ENCODE data around the gene CLCN7. TPM values are rescaled to one million over a fixed set of nuclear protein-coding genes. Genes with fewer than 3 reads are reported as not detected.

CLCN7 gene
- total and polyA plus RNA-seq, 9 of the 15 experiments (the other 6 are each of a cell fraction or from before 2014, with no cell fraction given), result 0.06 to 126 (median 18.7) TPM

GRCh38 chr16:1488619-1489018, 13.8 kb upstream of the CLCN7 start, which contains the start of gene PTX4:
PTX4 (minus strand) TSS chr16:1488944; CDS start chr16:1488909, 35 bp downstream.
- Histone ChIP-seq H3K9me1 (ENCODE audit: control insufficient read depth, insufficient read depth, low read length) (no peaks in the 10 kb centered on the region), H3K36me3 (ENCODE audit: control insufficient read depth, insufficient read depth, low read length) (no peaks in the 10 kb centered on the region), H3K9me3 (replicated peaks; ENCODE audit: control insufficient read depth, insufficient read depth, low read depth, low read length) (no peaks in the 10 kb centered on the region), H3K27me3 (ENCODE audit: control insufficient read depth in 2 of 2, insufficient read depth in 2 of 2, low read length in 2 of 2) (no peaks in the 10 kb centered on the region), H3K9ac (ENCODE audit: insufficient read depth in 1 of 2, low read depth in 2 of 2, low read length in 2 of 2) (peak within 1 kb of the TSS in 1 of 2 experiments; percentile 64; a peak in 1 of 4 replicates), H3K4me1 (replicated peaks in 1 of 2; ENCODE audit: control insufficient read depth in 2 of 2, insufficient read depth in 2 of 2, low read length in 2 of 2) (peaks cover 10 to 55% of the 10 kb centered on the region in 2 experiments; a peak in 4 of 5 replicates), H3K4me2 (ENCODE audit: insufficient read depth, low read length) (no peak within 1 kb of the TSS), H3K4me3 (no peak within 1 kb of the TSS), H3K79me2 (ENCODE audit: control insufficient read depth, insufficient read depth, low read length) (peaks cover 10% of the 10 kb centered on the region), H2AFZ (ENCODE audit: low read depth, low read length) (no peak within 1 kb of the TSS), H3K27ac (ENCODE audit: extremely low read depth, low read depth, low read length) (no peak within 1 kb of the TSS), H4K20me1 (replicated peaks; ENCODE audit: control insufficient read depth, insufficient read depth, low read length) (no peaks in the 10 kb centered on the region)
- ChIA-PET CTCF (ENCODE audit: low intra/inter-chr PET ratio) (no interaction called here), POLR2A (interaction anchor here (0.5 to 1.0 kb wide), 2 partner anchors 82 to 139 kb away, joined by 3 read pairs; no protein-coding TSS in a partner anchor)
- WGBS (ENCODE audit: insufficient coverage, low coverage, missing lambda C conversion rate), result 64% methylated on average over 19 of the region's 19 CpGs
- in situ Hi-C loops (cut with MboI), result no loop called here
- FAIRE-seq (no peak), DNase-seq (ENCODE audit: extremely low read depth in 1 of 4, low spot score in 3 of 4) (no peak), ATAC-seq (no peak)
- BruUV-seq (replicated peaks), result no TSS peak
- TF ChIP-seq RBM14 (IDR thresholded peaks at IDR 0.05; ENCODE audit: borderline replicate concordance, insufficient read depth, low read depth, low read length) (no peak), SPI1 (IDR thresholded peaks at IDR 0.05; ENCODE audit: borderline replicate concordance, low read depth, low read length) (no peak), GATAD2A (IDR thresholded peaks at IDR 0.05) (no peak), TCF15 (CRISPR knock-in tag; IDR thresholded peaks at IDR 0.05) (no peak), MNT (conservative IDR thresholded peaks at IDR 0.05) (no peak), POLR2H (tag; IDR thresholded peaks at IDR 0.05; ENCODE audit: low read depth) (no peak), NFIX (CRISPR knock-in tag; IDR thresholded peaks at IDR 0.05; ENCODE audit: low read depth) (no peak), HES1 (IDR thresholded peaks at IDR 0.05; ENCODE audit: low read depth) (no peak), KAT8 (IDR thresholded peaks at IDR 0.05; ENCODE audit: low read depth) (no peak), PTRF (tag; IDR thresholded peaks at IDR 0.05) (no peak), BRD9 (IDR thresholded peaks at IDR 0.05; ENCODE audit: low read depth, partially characterized antibody) (no peak), NCOA2 (IDR thresholded peaks at IDR 0.05; ENCODE audit: partially characterized antibody in 2 of 2) (no peak), SIN3B (IDR thresholded peaks at IDR 0.05; ENCODE audit: low read depth) (no peak), L3MBTL2 (IDR thresholded peaks at IDR 0.05) (no peak), HDAC2 (IDR thresholded peaks at IDR 0.05) (no peak), ZNF354B (CRISPR knock-in tag; IDR thresholded peaks at IDR 0.05) (no peak)
- intact Hi-C loops (cut with micrococcal nuclease), result no loop called here

Data from K562 (cell line).